K562 (cell line): ENCODE data around the gene EPHA4. TPM values are rescaled to one million over a fixed set of nuclear protein-coding genes. Genes with fewer than 3 reads are reported as not detected.

Source experiments
- ATAC-seq: fragments of 200-7000 bp; cut with Tn5 transposase; 3 replicates; pipeline ENCODE4 v1.9.1; 2020; ENCODE audit warnings: moderate library complexity
- BruUV-seq: library from RNA; stranded (reverse); fragments of 400-500 nt; replicated peaks from 2 replicates; lab custom pipeline; 2021; lab: Mats Ljungman, UMichigan
- CTCF ChIA-PET: fragments of 300-600 bp; formaldehyde crosslinking; extraction: SDS; loops from one replicate; lab custom pipeline; 2021; ENCODE audit warnings: low intra/inter-chr PET ratio; lab: Yijun Ruan, JAX
- POLR2A ChIA-PET: fragments of 300-600, 350-650 bp; sonication (Branson Sonifier 250); formaldehyde crosslinking; extraction: SDS; loops from one replicate; lab custom pipeline; 2021; ENCODE audit warnings: antibody characterized with exemption, inconsistent platforms; lab: Yijun Ruan, JAX
- DNase-seq, 4 experiments: peaks; one replicate each; pipeline versions ENCODE4 v3.0.0 to v3.0.0-alpha.2; 2011 to 2018; ENCODE audit warnings: low spot score in 3 of 4, mixed read lengths in 3 of 4; ENCODE audit errors: extremely low read depth in 1 of 4
- FAIRE-seq: peaks from 2 replicates; lab custom pipeline; 2011; peaks lifted over from hg19 to GRCh38; lab: Jason Lieb, UNC
- H2AFZ ChIP-seq: 2 replicates; pipeline ENCODE4 v1.6.0; 2011; ENCODE audit warnings: low read depth, low read length, control low read depth, inconsistent platforms
- H3K27ac ChIP-seq: fragments of 200-600 bp; 3 replicates; pipeline ENCODE4 v1.8.0; 2011; ENCODE audit warnings: low read depth, mild to moderate bottlenecking, control low read depth, inconsistent platforms, low read length, moderate library complexity, mixed read lengths; ENCODE audit errors: extremely low read depth
- H3K27me3 ChIP-seq, 2 experiments: fragments of 300-600 bp in 1 of 2; 2 replicates in 1 of 2; 3 replicates in 1 of 2; pipeline versions ENCODE4 v1.6.0 to v1.8.0; 2011; ENCODE audit warnings: inconsistent platforms in 2 of 2, low read length in 2 of 2, mild to moderate bottlenecking in 1 of 2, mixed read lengths in 1 of 2, moderate library complexity in 1 of 2; ENCODE audit not compliant: control insufficient read depth in 2 of 2, insufficient read depth in 2 of 2
- H3K36me3 ChIP-seq: fragments of 300-600 bp; 3 replicates; pipeline ENCODE4 v1.8.0; 2011; ENCODE audit warnings: mild to moderate bottlenecking, low read length, inconsistent platforms; ENCODE audit not compliant: control insufficient read depth, insufficient read depth
- H3K4me1 ChIP-seq, 2 experiments: fragments of 200-600 bp in 1 of 2; replicated peaks in 1 of 2; 2 replicates in 1 of 2; 3 replicates in 1 of 2; pipeline versions ENCODE4 v1.5.1 to v1.8.0; 2011; ENCODE audit warnings: inconsistent platforms in 2 of 2, low read length in 2 of 2, mild to moderate bottlenecking in 1 of 2, mixed read lengths in 1 of 2, moderate library complexity in 1 of 2; ENCODE audit not compliant: control insufficient read depth in 2 of 2, insufficient read depth in 2 of 2
- H3K4me2 ChIP-seq: 2 replicates; pipeline ENCODE4 v1.6.1; 2011; ENCODE audit warnings: low read length, control low read depth, inconsistent platforms, mixed read lengths; ENCODE audit not compliant: insufficient read depth
- H3K4me3 ChIP-seq: fragments of 200-600 bp; sonication (generic), shearing (Covaris generic); 2 replicates; pipeline ENCODE4 v1.5.1; 2016; ENCODE audit warnings: control low read depth, inconsistent platforms
- H3K79me2 ChIP-seq: fragments of 200-600 bp; 3 replicates; pipeline ENCODE4 v1.8.0; 2011; ENCODE audit warnings: low read length, inconsistent platforms; ENCODE audit not compliant: control insufficient read depth, insufficient read depth
- H3K9ac ChIP-seq, 2 experiments: 2 replicates each; pipeline versions ENCODE4 v1.6.0 to v1.6.1; 2011; ENCODE audit warnings: low read depth in 2 of 2, low read length in 2 of 2, control low read depth in 1 of 2, inconsistent platforms in 1 of 2, mild to moderate bottlenecking in 1 of 2, mixed read lengths in 1 of 2; ENCODE audit not compliant: insufficient read depth in 1 of 2
- H3K9me1 ChIP-seq: one replicate; pipeline ENCODE4 v1.6.0; 2011; ENCODE audit warnings: inconsistent platforms, mild to moderate bottlenecking, low read length, moderate library complexity; ENCODE audit not compliant: control insufficient read depth, insufficient read depth
- H3K9me3 ChIP-seq: replicated peaks from 2 replicates; pipeline ENCODE4 v1.5.1; 2011; ENCODE audit warnings: low read depth, low read length, inconsistent platforms; ENCODE audit not compliant: control insufficient read depth, insufficient read depth
- H4K20me1 ChIP-seq: replicated peaks from 2 replicates; pipeline ENCODE4 v1.6.1; 2011; ENCODE audit warnings: low read length, inconsistent platforms, mixed read lengths; ENCODE audit not compliant: control insufficient read depth, insufficient read depth
- FOXJ3 ChIP-seq: sonication (generic); formaldehyde crosslinking; IDR thresholded peaks from 2 replicates; pipeline ENCODE4 v1.4.0; 2020; ENCODE audit warnings: mild to moderate bottlenecking, missing genetic modification reagents
- HMBOX1 ChIP-seq: sonication (generic); IDR thresholded peaks from 2 replicates; pipeline ENCODE4 v1.6.1; 2016
- HNRNPUL1 ChIP-seq: fragments of 200-400 bp; formaldehyde crosslinking; IDR thresholded peaks from 2 replicates; pipeline ENCODE4 v1.6.1; 2017; ENCODE audit warnings: low read length
- PYGO2 ChIP-seq: fragments of 450-650 bp; IDR thresholded peaks from 2 replicates; pipeline ENCODE4 v1.6.1; 2016; ENCODE audit warnings: mild to moderate bottlenecking, missing genetic modification characterization, moderate library complexity, missing compliant biosample characterization
- SIN3A ChIP-seq, 2 experiments: fragments of 150-350 bp in 1 of 2; IDR thresholded peaks; 2 replicates each; pipeline ENCODE4 v1.6.1; 2011 to 2016; ENCODE audit warnings: borderline replicate concordance in 2 of 2, low read depth in 2 of 2, low read length in 2 of 2, mild to moderate bottlenecking in 2 of 2, moderate library complexity in 2 of 2; ENCODE audit not compliant: control insufficient read depth in 1 of 2
- THRA ChIP-seq: fragments of 450-650 bp; IDR thresholded peaks from 2 replicates; pipeline ENCODE4 v1.6.1; 2017; ENCODE audit warnings: mild to moderate bottlenecking, moderate library complexity
- ZNF3 ChIP-seq: fragments of 250-450 bp; sonication (Bioruptor Pico); IDR thresholded peaks from 2 replicates; pipeline ENCODE4 v1.5.0; 2021; ENCODE audit warnings: mild to moderate bottlenecking, moderate library complexity
- ZNF41 ChIP-seq: fragments of 250-450 bp; sonication (Bioruptor Pico); conservative IDR thresholded peaks from 2 replicates; pipeline ENCODE4 v1.4.0; 2020; ENCODE audit warnings: mild to moderate bottlenecking
- ZNF707 ChIP-seq: fragments of 250-450 bp; sonication (Bioruptor Pico); conservative IDR thresholded peaks from 2 replicates; pipeline ENCODE4 v1.8.0; 2022; ENCODE audit warnings: inconsistent platforms, mild to moderate bottlenecking, moderate library complexity
- WGBS: fragments of 100-300 bp; shearing (Covaris generic); methylation state at CpG from one replicate; pipeline ENCODE4 v1.1.6; 2016; ENCODE audit warnings: low coverage, mixed read lengths; ENCODE audit not compliant: insufficient coverage; ENCODE audit errors: missing lambda C conversion rate; 5-methylcytosine and 5-hydroxymethylcytosine counted together
- in situ Hi-C: fragments of 300-500 bp; cut with MboI; formaldehyde crosslinking; loops from 4 replicates; pipeline ENCODE4 v1.15.0; 2018; ENCODE audit warnings: inconsistent platforms, mixed read lengths
- intact Hi-C: fragments of 100-400 bp; cut with micrococcal nuclease; formaldehyde crosslinking; loops from 2 replicates; pipeline ENCODE4 v1.14.2; 2022
- polyA plus RNA-seq, 8 experiments: library from polyadenylated mRNA; depleted of rRNA in 4 of 8; stranded (reverse) in 5 of 8; unstranded in 3 of 8; fragments of >200 nt; fragmentation: Nextera tagmentation in 2 of 8; fragmentation: Illumina TruSeq in 1 of 8; extraction: Ambion mirVana in 2 of 8; extraction: Trizol in 1 of 8; gene quantifications; 2 replicates each; pipeline versions ENCODE4 v1.2.1 to v1.2.3, GENCODE V29; 2011 to 2014; ENCODE audit warnings: inconsistent platforms in 1 of 8, missing spikeins in 1 of 8
- total RNA-seq, 7 experiments: library from RNA; depleted of rRNA in 6 of 7; stranded (reverse); fragments of >200 nt in 6 of 7; fragmentation: Illumina TruSeq in 2 of 7; extraction: Trizol in 2 of 7; gene quantifications; 2 replicates each; pipeline versions ENCODE4 v1.2.1 to v1.2.3, GENCODE V29; 2011 to 2021; ENCODE audit warnings: low replicate concordance in 1 of 7
- TF ChIP-seq, protein P1 (sequence below): fragments of 200-800 bp; sonication (Bioruptor generic); IDR thresholded peaks from 2 replicates; pipeline ENCODE4 v1.6.1; 2017; ENCODE audit warnings: missing genetic modification characterization, missing compliant biosample characterization

The EPHA4 gene
- total and polyA plus RNA-seq, 9 of the 15 experiments (the other 6 are each of a cell fraction or from before 2014, with no cell fraction given): 0.07 to 0.09 (median 0.07) TPM; not detected in 6

DNA sequence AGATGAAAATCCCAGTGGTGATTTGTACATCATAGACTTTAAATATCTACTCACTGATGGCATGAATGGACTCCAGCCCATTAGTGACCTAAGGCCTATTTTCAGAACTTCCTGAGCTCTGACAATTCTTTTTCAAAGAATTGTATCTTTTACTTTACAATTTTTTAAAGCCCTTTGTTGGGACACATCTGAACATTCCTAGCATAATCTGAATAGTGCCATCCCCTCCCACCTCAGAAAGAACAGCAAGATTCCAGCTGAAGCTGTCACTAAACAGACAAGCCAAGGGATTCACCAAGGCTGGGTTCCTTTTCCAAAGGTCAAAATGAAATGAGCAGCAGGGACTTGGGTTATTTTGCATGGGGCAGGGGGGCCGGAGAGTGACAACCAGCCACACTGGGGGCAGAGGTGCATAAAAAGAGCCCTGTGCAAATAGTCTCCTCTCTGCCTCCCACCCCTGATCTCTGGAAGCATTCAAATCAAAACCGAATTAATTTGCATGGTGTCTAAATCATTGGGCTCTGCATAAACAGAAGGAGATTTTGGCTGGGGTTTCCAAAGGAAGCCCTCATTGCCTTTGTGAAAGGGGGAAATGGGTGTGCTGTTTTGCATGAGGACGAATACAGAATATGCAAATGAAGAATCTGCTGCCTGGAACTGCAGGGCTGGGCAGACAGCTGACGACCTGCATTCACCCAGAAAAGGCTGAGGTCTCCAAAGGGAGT lies 17.2 kb downstream of the EPHA4 start:
- Histone ChIP-seq H3K4me3 (no peak overlapping the region), H3K9me3 (no peaks in the 10 kb centered on the region), H3K9ac (no peak overlapping the region), H4K20me1 (no peaks in the 10 kb centered on the region), H3K27ac (no peak overlapping the region), H3K4me1 (no peaks in the 10 kb centered on the region), H3K9me1 (no peaks in the 10 kb centered on the region), H3K79me2 (no peaks in the 10 kb centered on the region), H3K4me2 (no peak overlapping the region), H3K27me3 (no peaks in the 10 kb centered on the region), H3K36me3 (no peaks in the 10 kb centered on the region), H2AFZ (no peak overlapping the region)
- 0% methylated on average over 3 of the region's 4 CpGs for WGBS
- POLR2A ChIA-PET: no interaction called here
- in situ Hi-C loops: no loop called here
- BruUV-seq: no TSS peak
- TF ChIP-seq HNRNPUL1 (no peak), ZNF707 (CRISPR knock-in tag) (no peak), HMBOX1 (no peak), ZNF41 (CRISPR knock-in tag) (no peak), SIN3A (IDR thresholded peaks at IDR 0.05; ENCODE audit: borderline replicate concordance in 2 of 2, control insufficient read depth in 1 of 2, low read depth in 2 of 2, low read length in 2 of 2) (no peak), FOXJ3 (CRISPR knock-in tag) (no peak), PYGO2 (no peak), ZNF3 (CRISPR knock-in tag) (no peak), THRA (no peak)
- TF ChIP-seq, protein P1, sequence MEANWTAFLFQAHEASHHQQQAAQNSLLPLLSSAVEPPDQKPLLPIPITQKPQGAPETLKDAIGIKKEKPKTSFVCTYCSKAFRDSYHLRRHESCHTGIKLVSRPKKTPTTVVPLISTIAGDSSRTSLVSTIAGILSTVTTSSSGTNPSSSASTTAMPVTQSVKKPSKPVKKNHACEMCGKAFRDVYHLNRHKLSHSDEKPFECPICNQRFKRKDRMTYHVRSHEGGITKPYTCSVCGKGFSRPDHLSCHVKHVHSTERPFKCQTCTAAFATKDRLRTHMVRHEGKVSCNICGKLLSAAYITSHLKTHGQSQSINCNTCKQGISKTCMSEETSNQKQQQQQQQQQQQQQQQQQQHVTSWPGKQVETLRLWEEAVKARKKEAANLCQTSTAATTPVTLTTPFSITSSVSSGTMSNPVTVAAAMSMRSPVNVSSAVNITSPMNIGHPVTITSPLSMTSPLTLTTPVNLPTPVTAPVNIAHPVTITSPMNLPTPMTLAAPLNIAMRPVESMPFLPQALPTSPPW (CRISPR knock-in tag): no peak
- ATAC-seq (no peak), DNase-seq (no peak), FAIRE-seq (no peak)
- intact Hi-C loops: no loop called here
- CTCF ChIA-PET: no interaction called here
